Stomach (tissue), 9 donors: Measurements from ENCODE around the gene TECPR2. TPM values are rescaled to one million over a fixed set of nuclear protein-coding genes. Genes with fewer than 3 reads are reported as not detected.

ENCODE experiments used
- DNase-seq, 2 donors: peaks; one replicate each; pipeline versions ENCODE4 v3.0.0 to v3.0.0-alpha.2; 2013 to 2019
- H3K27ac ChIP-seq, 5 donors: fragments of 200-600 bp in 4 of 5; sonication (generic) in 4 of 5; one replicate each; pipeline ENCODE4 v1.5.1; 2013 to 2019; ENCODE audit warnings: mild to moderate bottlenecking in 1 of 5, moderate library complexity in 1 of 5
- H3K27me3 ChIP-seq, 3 donors: fragments of 200-600 bp; sonication (generic); one replicate each; pipeline ENCODE4 v1.5.1; 2017 to 2019; ENCODE audit warnings: mixed run types in 1 of 3
- H3K36me3 ChIP-seq, 4 donors: fragments of 200-600 bp; sonication (generic); 1 replicate in 3 of 4; 2 replicates in 1 of 4; pipeline ENCODE4 v1.5.1; 2016 to 2019
- H3K4me1 ChIP-seq, 4 donors: fragments of 200-600 bp; sonication (generic); one replicate each; pipeline ENCODE4 v1.5.1; 2016 to 2019
- H3K4me3 ChIP-seq, 4 donors: fragments of 200-600 bp; sonication (generic) in 3 of 4; one replicate each; pipeline ENCODE4 v1.5.1; 2016 to 2019; ENCODE audit warnings: mild to moderate bottlenecking in 1 of 4
- H3K9me3 ChIP-seq, 4 donors: fragments of 200-600 bp; sonication (generic); one replicate each; pipeline ENCODE4 v1.5.1; 2016 to 2019
- EP300 ChIP-seq: sonication (generic); formaldehyde crosslinking; IDR thresholded peaks from one replicate; pipeline ENCODE4 v1.6.1; 2017; ENCODE audit warnings: antibody characterized with exemption
- POLR2A ChIP-seq, 4 donors: fragments of 450-650 bp; IDR thresholded peaks; one replicate each; pipeline ENCODE4 v1.6.1; 2016; ENCODE audit warnings: antibody characterized with exemption in 4 of 4, control low read depth in 2 of 4, mild to moderate bottlenecking in 1 of 4, moderate library complexity in 1 of 4
- POLR2AphosphoS5 ChIP-seq, 3 donors: sonication (generic); formaldehyde crosslinking; IDR thresholded peaks; one replicate each; pipeline ENCODE4 v1.6.1; 2016; ENCODE audit warnings: antibody characterized with exemption in 3 of 3
- WGBS, 5 donors: extraction: QIAGEN DNeasy Blood & Tissue Kit in 3 of 5; methylation state at CpG; one replicate each; pipeline versions ENCODE4 v1.1.5 to v1.1.7; 2013 to 2018; 5-methylcytosine and 5-hydroxymethylcytosine counted together
- intact Hi-C: fragments of 100-400 bp; cut with DNase I; formaldehyde crosslinking; loops from one replicate; pipeline ENCODE4 v1.15.1; 2023; ENCODE audit warnings: low total_unique reads
- polyA plus RNA-seq, 3 donors: library from polyadenylated mRNA; stranded (reverse); fragments of 200-250 nt; gene quantifications; one replicate each; pipeline ENCODE4 v1.2.3, GENCODE V29; 2013
- total RNA-seq, 5 donors: library from RNA; depleted of rRNA; stranded (reverse); fragments of >200 nt; gene quantifications; one replicate each; pipeline versions ENCODE4 v1.1.0 to v1.2.3, GENCODE V29; 2014 to 2016
- TF ChIP-seq, protein P1 (sequence below), 7 experiments: fragments of 450-650 bp in 4 of 7; fragments of 200-600 bp in 3 of 7; sonication (generic) in 3 of 7; IDR thresholded peaks; one replicate each; pipeline ENCODE4 v1.5.1; 2016 to 2019; ENCODE audit warnings: antibody characterized with exemption in 7 of 7, control low read depth in 2 of 7, mild to moderate bottlenecking in 1 of 7
- donor health status: healthy with polysubstance abuse.
- donor health status: Bipolar disorder and iron deficiency.
- donor health status: healthy.

TECPR2 gene
- total and polyA plus RNA-seq, 8 donors: 2.6 to 110 (median 11.1) TPM

DNA sequence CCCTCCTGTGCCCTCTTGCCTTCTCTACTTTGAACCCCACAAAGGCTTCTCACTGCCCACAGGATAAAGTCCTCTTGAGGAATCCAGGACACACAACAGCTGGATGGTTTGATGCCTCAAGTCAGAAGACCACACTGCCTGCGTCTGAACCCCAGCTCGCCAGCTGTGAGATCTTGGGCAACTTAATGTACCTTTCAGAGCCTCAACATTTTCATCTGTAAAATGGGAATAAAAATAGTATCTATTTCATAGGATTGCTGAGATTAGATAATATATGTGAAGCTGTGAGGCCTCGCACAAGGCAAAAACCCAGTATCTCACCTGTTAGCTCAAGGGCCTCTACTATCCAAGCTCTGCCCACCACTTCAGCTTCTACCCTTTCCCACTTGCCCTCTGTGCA, 2.4 kb upstream of the TECPR2 start:
- Histone ChIP-seq H3K36me3 (peaks cover 6 to 50% (median 41%) of the 10 kb centered on the region in 4 donors), H3K4me1 (peaks cover 18 to 47% (median 31%) of the 10 kb centered on the region in 4 donors), H3K27ac (no peak overlapping the region), H3K9me3 (no peaks in the 10 kb centered on the region), H3K27me3 (no peaks in the 10 kb centered on the region), H3K4me3 (no peak overlapping the region)
- intact Hi-C loops: no loop called here
- WGBS, 5 donors: 97 to 100% (median 98%) methylated on average over 3 of the region's 3 CpGs
- TF ChIP-seq, protein P1, sequence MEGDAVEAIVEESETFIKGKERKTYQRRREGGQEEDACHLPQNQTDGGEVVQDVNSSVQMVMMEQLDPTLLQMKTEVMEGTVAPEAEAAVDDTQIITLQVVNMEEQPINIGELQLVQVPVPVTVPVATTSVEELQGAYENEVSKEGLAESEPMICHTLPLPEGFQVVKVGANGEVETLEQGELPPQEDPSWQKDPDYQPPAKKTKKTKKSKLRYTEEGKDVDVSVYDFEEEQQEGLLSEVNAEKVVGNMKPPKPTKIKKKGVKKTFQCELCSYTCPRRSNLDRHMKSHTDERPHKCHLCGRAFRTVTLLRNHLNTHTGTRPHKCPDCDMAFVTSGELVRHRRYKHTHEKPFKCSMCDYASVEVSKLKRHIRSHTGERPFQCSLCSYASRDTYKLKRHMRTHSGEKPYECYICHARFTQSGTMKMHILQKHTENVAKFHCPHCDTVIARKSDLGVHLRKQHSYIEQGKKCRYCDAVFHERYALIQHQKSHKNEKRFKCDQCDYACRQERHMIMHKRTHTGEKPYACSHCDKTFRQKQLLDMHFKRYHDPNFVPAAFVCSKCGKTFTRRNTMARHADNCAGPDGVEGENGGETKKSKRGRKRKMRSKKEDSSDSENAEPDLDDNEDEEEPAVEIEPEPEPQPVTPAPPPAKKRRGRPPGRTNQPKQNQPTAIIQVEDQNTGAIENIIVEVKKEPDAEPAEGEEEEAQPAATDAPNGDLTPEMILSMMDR (IDR thresholded peaks at IDR 0.05): no peak
- TF ChIP-seq EP300 (no peak), POLR2AphosphoS5 (IDR thresholded peaks at IDR 0.05) (no peak), POLR2A (IDR thresholded peaks at IDR 0.05) (no peak)
- DNase-seq: no peak

GRCh38 chr14:102362084-102362483, 657 bp upstream of the TECPR2 start:
- DNase-seq: peak in 1 of 2 donors; percentile 31
- peaks cover 18 to 47% (median 31%) of the 10 kb centered on the region in 4 donors for H3K4me1 ChIP-seq
- TF ChIP-seq POLR2A (IDR thresholded peaks at IDR 0.05): no peak
- TF ChIP-seq EP300: no peak
- TF ChIP-seq, protein P1 (IDR thresholded peaks at IDR 0.05): no peak
- no peak for TF ChIP-seq POLR2AphosphoS5 (IDR thresholded peaks at IDR 0.05)
- no peaks in the 10 kb centered on the region for H3K27me3 ChIP-seq
- H3K4me3 ChIP-seq: peak overlapping the region; percentile 88 to 96 (median 94)
- H3K9me3 ChIP-seq: no peaks in the 10 kb centered on the region
- H3K27ac ChIP-seq: peak overlapping the region; percentile 87 to 99 (median 96)
- intact Hi-C loops: no loop called here
- peaks cover 5 to 33% (median 24%) of the 10 kb centered on the region in 4 donors for H3K36me3 ChIP-seq
- WGBS, 5 donors: 6 to 19% (median 11%) methylated on average over 4 of the region's 4 CpGs

DNA sequence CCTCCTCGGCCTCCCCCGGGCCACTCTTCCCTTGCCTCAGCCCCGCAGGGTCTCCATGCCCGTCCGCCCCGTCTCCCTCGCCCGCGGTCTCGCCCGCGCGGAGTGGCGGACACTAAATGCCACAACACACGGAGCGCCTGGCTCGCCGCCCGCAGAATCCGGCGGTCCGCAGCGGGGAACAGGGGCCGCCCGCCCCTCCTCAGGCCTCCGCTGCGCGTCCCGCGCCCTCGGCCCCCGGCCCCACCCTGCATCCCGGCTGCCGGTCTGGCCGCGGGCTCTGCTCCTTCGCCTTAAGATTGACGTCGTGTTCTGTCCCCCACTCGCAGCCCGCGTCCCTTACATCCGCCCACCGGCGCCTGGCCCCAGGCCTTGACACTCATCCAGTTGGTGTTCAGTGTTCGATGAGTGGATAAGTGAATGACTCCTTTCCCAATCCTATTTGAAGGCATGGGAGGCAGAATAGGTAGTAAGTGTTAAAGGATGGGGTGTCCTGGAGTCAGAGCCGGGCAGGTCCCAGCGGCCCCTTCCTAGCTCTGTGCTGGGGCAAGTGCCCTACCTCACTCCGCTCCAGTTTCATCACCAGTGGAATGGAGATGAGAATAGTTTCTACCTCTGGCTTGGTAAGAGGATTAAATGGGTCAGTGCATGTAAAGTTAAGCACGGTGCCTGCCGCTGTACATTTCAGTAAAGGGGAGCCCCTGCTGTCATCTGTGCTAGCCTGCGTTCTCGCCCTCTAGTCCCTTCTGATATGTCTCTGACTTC, 622 bp downstream of the TECPR2 start:
- Histone ChIP-seq H3K9me3 (no peaks in the 10 kb centered on the region), H3K27ac (peak overlapping the region; percentile 71 to 99 (median 96)), H3K27me3 (no peaks in the 10 kb centered on the region), H3K4me3 (peak overlapping the region; percentile 88 to 96 (median 94)), H3K36me3 (peaks cover under 1 to 20% (median 11%) of the 10 kb centered on the region in 4 donors), H3K4me1 (peaks cover 18 to 44% (median 32%) of the 10 kb centered on the region in 4 donors)
- TF ChIP-seq POLR2AphosphoS5 (IDR thresholded peaks at IDR 0.05) (no peak), POLR2A (IDR thresholded peaks at IDR 0.05) (no peak), EP300 (no peak)
- TF ChIP-seq, protein P1 (IDR thresholded peaks at IDR 0.05): no peak
- peak; percentile 40 to 73 for DNase-seq
- WGBS, 5 donors: 1 to 3% (median 2%) methylated on average over 37 to 53 of the region's 53 CpGs
- intact Hi-C loops: no loop called here

DNA sequence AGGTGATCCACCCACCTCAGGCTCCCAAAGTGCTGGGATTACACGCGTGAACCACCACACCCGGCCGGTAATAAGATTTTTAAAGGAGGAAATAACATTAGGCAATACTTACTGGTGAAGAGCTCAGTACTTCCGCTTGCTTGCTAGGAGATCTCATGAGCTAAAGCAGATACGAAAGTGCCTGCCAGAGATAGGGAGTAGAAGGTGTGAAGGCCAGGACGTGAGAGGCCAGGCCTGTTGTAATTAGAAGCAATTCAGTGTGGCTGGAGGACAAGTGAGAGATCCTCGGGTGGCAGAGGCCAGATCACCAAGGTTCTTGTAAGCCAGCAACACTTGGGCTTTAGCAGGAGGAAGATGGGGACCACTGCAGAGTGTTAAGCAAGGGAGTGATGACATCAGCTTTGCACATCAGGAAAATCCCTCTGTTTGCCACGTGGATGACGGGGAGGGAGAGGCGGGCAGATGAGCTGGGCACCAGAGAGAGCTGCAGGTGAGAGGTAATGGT, 7.6 kb downstream of the TECPR2 start:
- peak in 1 of 2 donors; percentile 16 for DNase-seq
- Histone ChIP-seq H3K27me3 (no peaks in the 10 kb centered on the region), H3K4me3 (no peak overlapping the region), H3K36me3 (peaks cover 0 to 8% (median 0%) of the 10 kb centered on the region in 4 donors), H3K4me1 (peaks cover 0 to 9% (median 2%) of the 10 kb centered on the region in 4 donors), H3K9me3 (no peaks in the 10 kb centered on the region), H3K27ac (peak overlapping the region in 2 of 5 donors; percentile 48 to 64)
- 70 to 87% (median 80%) methylated on average over 11 of the region's 11 CpGs for WGBS, 5 donors
- no peak for TF ChIP-seq POLR2A (IDR thresholded peaks at IDR 0.05)
- TF ChIP-seq, protein P1 (IDR thresholded peaks at IDR 0.05): no peak
- TF ChIP-seq POLR2AphosphoS5 (IDR thresholded peaks at IDR 0.05): no peak
- no peak for TF ChIP-seq EP300
- intact Hi-C loops: no loop called here
